Epithelial cell of esophagus (primary cell): ENCODE results near the gene SP140.
"Not testable (repeated sequence)": the region's sequence is repeated elsewhere in the genome, so short reads cannot be mapped to it uniquely, and the experiment has no call there.

ENCODE experiments used
- DNase-seq: peaks from one replicate; pipeline ENCODE4 v3.0.0; 2010; ENCODE audit warnings: low read depth
- H3K4me3 ChIP-seq: 2 replicates; pipeline ENCODE4 v1.5.1; 2011; ENCODE audit warnings: mild to moderate bottlenecking, low read length, control low read depth
- TF ChIP-seq, protein P1 (sequence below): IDR thresholded peaks from 2 replicates; pipeline ENCODE4 v1.5.1; 2011; ENCODE audit warnings: low read depth, mild to moderate bottlenecking, low read length, control low read depth, inconsistent platforms; ENCODE audit not compliant: insufficient read depth; ENCODE audit errors: missing control alignments

Gene SP140

DNA sequence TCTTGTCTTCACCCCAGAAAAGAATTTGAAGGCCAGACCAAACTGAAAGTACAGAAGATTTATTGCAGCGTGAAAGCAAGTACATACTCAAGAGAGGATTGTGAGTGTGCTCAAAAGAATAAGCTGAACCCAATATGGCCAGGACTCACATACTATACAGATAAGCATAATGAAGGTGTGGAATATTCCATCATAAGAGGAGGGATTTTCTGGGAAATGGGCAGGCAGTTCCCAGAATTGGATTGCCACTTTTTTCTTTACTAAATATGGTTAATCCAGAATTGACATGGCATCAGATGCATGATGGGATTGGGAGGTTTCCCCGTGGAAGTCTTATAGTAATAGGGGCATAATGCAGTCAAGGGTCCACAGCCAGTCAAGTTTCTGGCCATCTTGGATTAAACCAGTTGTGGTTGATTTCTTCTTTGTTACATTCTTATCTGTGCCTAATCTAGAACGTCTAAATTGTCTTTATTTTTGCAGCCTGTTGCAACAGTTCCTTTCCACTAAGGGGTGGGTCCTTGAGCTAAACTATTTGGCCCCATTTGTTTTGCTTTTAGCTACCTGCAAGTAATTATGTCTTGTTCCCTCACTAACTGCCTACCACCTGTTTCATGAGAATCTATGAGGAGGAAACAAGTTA, 110.4 kb downstream of the SP140 start:
- TF ChIP-seq, protein P1, sequence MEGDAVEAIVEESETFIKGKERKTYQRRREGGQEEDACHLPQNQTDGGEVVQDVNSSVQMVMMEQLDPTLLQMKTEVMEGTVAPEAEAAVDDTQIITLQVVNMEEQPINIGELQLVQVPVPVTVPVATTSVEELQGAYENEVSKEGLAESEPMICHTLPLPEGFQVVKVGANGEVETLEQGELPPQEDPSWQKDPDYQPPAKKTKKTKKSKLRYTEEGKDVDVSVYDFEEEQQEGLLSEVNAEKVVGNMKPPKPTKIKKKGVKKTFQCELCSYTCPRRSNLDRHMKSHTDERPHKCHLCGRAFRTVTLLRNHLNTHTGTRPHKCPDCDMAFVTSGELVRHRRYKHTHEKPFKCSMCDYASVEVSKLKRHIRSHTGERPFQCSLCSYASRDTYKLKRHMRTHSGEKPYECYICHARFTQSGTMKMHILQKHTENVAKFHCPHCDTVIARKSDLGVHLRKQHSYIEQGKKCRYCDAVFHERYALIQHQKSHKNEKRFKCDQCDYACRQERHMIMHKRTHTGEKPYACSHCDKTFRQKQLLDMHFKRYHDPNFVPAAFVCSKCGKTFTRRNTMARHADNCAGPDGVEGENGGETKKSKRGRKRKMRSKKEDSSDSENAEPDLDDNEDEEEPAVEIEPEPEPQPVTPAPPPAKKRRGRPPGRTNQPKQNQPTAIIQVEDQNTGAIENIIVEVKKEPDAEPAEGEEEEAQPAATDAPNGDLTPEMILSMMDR: no peak
- no peak for DNase-seq
- no peak overlapping the region for H3K4me3 ChIP-seq

DNA sequence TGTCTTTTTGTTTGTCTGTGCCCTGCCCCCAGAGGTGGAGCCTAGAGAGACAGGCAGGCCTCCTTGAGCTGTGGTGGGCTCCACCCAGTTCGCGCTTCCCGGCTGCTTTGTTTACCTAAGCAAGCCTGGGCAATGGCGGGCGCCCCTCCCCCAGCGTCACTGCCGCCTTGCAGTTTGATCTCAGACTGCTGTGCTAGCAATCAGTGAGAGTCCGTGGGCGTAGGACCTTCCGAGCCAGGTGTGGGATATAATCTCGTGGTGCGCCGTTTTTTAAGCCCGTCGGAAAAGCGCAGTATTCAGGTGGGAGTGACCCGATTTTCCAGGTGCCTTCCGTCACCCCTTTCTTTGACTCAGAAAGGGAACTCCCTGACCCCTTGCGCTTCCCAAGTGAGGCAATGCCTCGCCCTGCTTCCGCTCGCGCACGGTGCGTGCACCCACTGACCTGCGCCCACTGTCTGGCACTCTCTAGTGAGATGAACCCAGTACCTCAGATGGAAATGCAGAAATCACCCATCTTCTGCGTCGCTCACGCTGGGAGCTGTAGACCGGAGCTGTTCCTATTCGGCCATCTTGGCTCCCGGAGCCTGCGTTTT, 116.5 kb downstream of the SP140 start:
- not testable (repeated sequence) for H3K4me3 ChIP-seq, DNase-seq

DNA sequence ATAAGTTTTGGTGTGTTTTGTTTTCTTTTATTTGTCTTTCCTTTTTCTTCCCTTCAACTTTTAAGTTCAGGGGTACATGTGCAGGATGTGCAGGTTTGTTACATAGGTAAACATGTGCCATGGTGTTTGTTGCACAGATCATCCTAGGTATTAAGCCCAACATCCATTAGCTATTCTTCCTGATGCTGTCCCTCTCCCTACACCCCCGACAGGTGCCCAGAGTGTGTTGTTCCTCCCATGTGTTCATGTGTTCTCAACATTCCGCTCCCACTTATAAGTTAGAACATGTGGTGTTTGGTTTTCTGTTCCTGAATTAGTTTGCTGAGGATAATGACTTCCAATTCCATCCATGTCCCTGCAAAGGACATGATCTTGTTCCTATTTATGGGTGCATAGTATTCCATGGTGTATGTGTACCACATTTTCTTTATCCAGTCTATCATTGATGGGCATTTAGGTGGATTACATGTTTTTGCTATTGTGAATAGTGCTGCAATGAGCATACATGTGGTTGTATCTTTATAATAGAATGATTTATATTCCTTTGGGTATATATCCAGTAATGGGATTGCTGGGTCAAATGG, 117.6 kb downstream of the SP140 start:
- H3K4me3 ChIP-seq, DNase-seq: not testable (repeated sequence)

DNA sequence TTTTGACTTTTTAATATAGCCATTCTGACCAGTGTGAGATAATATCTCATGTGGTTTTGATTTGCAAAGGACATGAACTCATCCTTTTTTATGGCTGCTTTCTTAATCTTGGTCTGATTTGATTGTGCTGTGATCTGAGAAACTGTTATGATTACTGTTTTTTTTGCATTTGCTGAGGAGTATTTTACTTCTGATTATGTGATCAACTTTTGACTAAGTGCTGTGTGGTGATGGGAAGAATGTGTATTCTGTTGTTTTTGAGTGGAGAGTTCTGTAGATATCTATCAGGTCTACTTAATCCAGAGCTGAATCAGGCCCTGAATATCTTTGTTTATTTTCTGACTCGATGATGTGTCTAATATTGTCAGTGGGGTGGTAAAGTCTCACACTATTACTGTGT, 118.2 kb downstream of the SP140 start:
- no peak for DNase-seq
- no peak overlapping the region for H3K4me3 ChIP-seq
- TF ChIP-seq, protein P1: no peak

DNA sequence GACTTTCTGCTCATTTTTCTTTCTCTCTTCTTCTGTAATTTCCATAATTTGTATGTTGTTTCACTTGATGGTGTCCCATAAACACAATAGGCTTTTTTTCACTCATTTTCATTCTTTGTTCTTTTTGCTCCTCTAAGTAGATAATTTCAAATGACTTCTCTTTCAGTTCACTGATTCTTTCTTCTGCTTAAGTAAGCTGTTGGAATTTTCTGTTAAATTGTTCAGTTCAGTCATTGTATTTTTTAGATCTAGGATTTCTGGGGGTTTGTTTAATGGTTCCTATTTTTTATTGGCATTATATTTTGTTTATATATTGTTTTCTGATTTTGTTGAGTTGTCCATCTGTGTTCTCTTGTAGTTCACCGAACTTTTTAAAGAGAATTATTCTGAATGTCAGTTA, 120.9 kb downstream of the SP140 start:
- TF ChIP-seq, protein P1: no peak
- DNase-seq: no peak
- H3K4me3 ChIP-seq: no peak overlapping the region

DNA sequence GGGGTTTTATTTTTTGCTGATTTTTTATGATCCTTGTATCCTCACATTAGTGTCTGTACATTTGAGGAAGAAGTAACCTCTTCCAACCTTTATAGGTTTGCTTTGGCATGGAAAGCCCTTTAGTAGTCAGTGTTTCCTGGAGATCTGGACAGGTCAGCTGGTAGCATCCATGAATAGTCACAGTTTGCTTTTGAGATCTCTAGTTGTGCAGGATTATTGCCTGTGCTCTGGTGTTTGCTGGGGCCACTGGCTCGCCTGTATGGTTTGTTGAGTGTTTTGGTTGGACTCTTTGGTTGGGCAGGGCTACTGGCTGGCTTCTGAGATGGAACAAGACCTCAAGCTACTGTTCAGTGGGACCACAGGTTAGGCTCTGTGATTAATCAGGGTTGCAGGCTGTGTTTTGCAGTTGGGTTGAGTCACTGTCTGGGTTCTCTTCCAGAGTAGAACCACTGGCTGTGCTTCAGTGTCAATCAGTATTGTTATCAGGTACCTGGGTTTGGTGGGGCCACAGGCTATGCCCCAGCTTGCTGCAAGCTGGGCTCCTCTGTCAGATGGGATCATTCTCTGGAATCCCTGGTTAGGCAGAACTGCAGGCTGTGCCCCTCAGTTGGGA, 121.5 kb downstream of the SP140 start:
- no peak overlapping the region for H3K4me3 ChIP-seq
- TF ChIP-seq, protein P1: no peak
- peak; percentile 48 for DNase-seq

DNA sequence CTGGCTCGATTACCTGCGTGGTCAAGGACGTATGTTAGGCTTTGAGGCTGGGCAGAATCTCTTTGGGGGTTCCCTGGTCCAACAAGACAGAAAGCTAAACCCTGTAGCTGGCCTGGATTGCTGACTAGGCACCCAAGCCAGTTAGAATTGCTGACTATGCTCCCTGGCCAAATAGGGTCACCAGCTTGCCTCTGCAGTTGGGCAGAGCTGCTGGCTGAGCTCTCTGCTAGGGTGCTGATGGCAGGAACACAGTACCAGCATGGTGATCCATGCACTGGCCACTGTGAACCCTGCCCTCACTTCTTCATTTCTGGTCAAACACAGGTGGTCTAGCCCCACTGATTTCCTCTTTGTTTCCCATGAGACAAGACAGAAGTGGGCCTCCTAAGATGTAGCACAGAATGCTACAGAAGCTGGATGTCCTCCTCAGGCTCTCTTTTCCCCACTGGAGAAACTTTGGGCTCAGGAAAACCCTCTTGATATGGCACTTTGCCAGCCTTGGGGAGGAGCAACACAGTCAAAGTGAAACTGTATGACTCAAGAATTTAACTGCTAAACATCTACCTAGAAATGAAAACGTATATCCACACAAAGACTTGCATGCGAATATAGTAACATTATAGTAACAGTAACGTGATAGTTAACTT, 122.2 kb downstream of the SP140 start:
- DNase-seq: peak; percentile 38
- no peak overlapping the region for H3K4me3 ChIP-seq
- TF ChIP-seq, protein P1: no peak
